ENCODE results near the gene WDR36. TPM values are rescaled to one million over a fixed set of nuclear protein-coding genes. Genes with fewer than 3 reads are reported as not detected.

The WDR36 gene
- total and polyA plus RNA-seq, 2 of the 4 experiments (the other 2 are of a cell fraction): 11.9 to 87.8 TPM

GRCh38 chr5:111134087-111134486 lies 41.9 kb downstream of the WDR36 start:
- intact Hi-C loops (cut with micrococcal nuclease): no loop called here
- Histone ChIP-seq H3K9ac (ENCODE audit: low read depth, low read length) (no peak overlapping the region), H3K56ac (ENCODE audit: extremely low read depth, insufficient read depth, low read length) (no peak overlapping the region), H3K9me1 (ENCODE audit: insufficient read depth, low read length) (no peaks in the 10 kb centered on the region; the same call in 1 of the 2 replicates), H3K4me3 (ENCODE audit: insufficient read depth, low read depth, low read length) (no peak overlapping the region), H2BK5ac (ENCODE audit: low read depth, low read length, poor library complexity, severe bottlenecking) (no peak overlapping the region), H3K23ac (ENCODE audit: low read depth, low read length) (no peak overlapping the region), H2AFZ (replicated peaks; ENCODE audit: low read length, poor library complexity) (no peak overlapping the region), H3K4ac (ENCODE audit: low read depth, low read length) (no peak overlapping the region), H3K18ac (ENCODE audit: low read depth, low read length) (no peak overlapping the region), H3K79me1 (ENCODE audit: low read depth in 1 of 2, low read length in 2 of 2) (no peaks in the 10 kb centered on the region), H3K27me3 (ENCODE audit: control insufficient read depth, insufficient read depth, low read length) (no peaks in the 10 kb centered on the region), H3K4me1 (ENCODE audit: control insufficient read depth, insufficient read depth, low read length) (no peaks in the 10 kb centered on the region; the same call in 1 of the 2 replicates), H2BK120ac (ENCODE audit: low read depth, low read length) (no peak overlapping the region), H2AK5ac (ENCODE audit: low read depth, low read length) (no peak overlapping the region), H3K36me3 (ENCODE audit: control insufficient read depth, insufficient read depth, low read length) (0 out of 2 replicates have a peak, but pooled peaks cover 2% of the 10 kb centered on the region), H4K91ac (ENCODE audit: insufficient read depth, low read depth, low read length) (no peak overlapping the region), H3K4me2 (ENCODE audit: low read depth, low read length) (no peak overlapping the region; the same call in 1 of the 2 replicates), H2AK9ac (replicated peaks; ENCODE audit: low read depth, low read length, poor library complexity) (no peak overlapping the region), H4K8ac (ENCODE audit: low read depth in 2 of 2, low read length in 2 of 2) (no peak overlapping the region), H4K20me1 (ENCODE audit: insufficient read depth, low read length) (no peaks in the 10 kb centered on the region), H3K14ac (replicated peaks; ENCODE audit: low read depth, low read length) (no peak overlapping the region), H2BK15ac (ENCODE audit: low read depth, low read length) (no peak overlapping the region), H2BK20ac (ENCODE audit: low read depth, low read length) (no peak overlapping the region), H3K9me3 (ENCODE audit: control insufficient read depth, insufficient read depth, low read length) (no peaks in the 10 kb centered on the region), H3K27ac (ENCODE audit: insufficient read depth, low read length) (no peak overlapping the region), H4K5ac (ENCODE audit: low read depth, low read length) (no peak overlapping the region)
- POLR2A ChIA-PET (ENCODE audit: unreplicated experiment): no interaction called here
- WGBS, 2 experiments (ENCODE audit: extremely low coverage in 2 of 2, insufficient read length in 1 of 2): no CpG with 5 or more reads among the region's 4 CpGs
- CTCF ChIA-PET: interaction anchor here (0.8 to 1.2 kb wide), 2 partner anchors 23 to 30 kb away, joined by 3 read pairs; no protein-coding TSS in a partner anchor
- no peak for TF ChIP-seq MXI1 (IDR thresholded peaks at IDR 0.05; ENCODE audit: borderline replicate concordance, low read depth, low read length)
- TF ChIP-seq RAD21 (IDR thresholded peaks at IDR 0.05; ENCODE audit: low read length): no peak
- peak; percentile 74 for TF ChIP-seq CEBPB (IDR thresholded peaks at IDR 0.05; ENCODE audit: low read depth, low read length)
- no peak for TF ChIP-seq RFX5 (IDR thresholded peaks at IDR 0.05; ENCODE audit: low read depth, low read length)
- TF ChIP-seq NFE2L2 (IDR thresholded peaks at IDR 0.05; ENCODE audit: low read depth, low read length): no peak
- no peak for TF ChIP-seq CHD1 (IDR thresholded peaks at IDR 0.05; ENCODE audit: low read depth, low read length)
- no peak for TF ChIP-seq USF2 (IDR thresholded peaks at IDR 0.05; ENCODE audit: low read depth, low read length)
- TF ChIP-seq CTCF (conservative IDR thresholded peaks at IDR 0.05; ENCODE audit: low read depth, low read length): no peak
- in situ Hi-C loops (cut with MboI; ENCODE audit: low sequenced_read_pairs): no loop called here
- dilution Hi-C loops (cut with HindIII; ENCODE audit: low sequenced_read_pairs, unreplicated experiment): no loop called here
- peak; percentile 78 for ATAC-seq (ENCODE audit: low read depth)
- BruUV-seq (replicated peaks): no TSS peak
- DNase-seq: peak; percentile 73

All from IMR-90 (cell line).